Esophagus squamous epithelium (tissue), 4 donors: ENCODE data around the gene CADM1.

Source experiments
- POLR2A ChIP-seq, 4 donors: fragments of 450-650 bp; IDR thresholded peaks; one replicate each; pipeline ENCODE4 v1.6.1; 2017; ENCODE audit warnings: antibody characterized with exemption in 4 of 4, mild to moderate bottlenecking in 4 of 4, moderate library complexity in 3 of 4
- TF ChIP-seq, protein P1 (sequence below), 6 experiments: fragments of 450-650 bp in 4 of 6; fragments of 200-600 bp in 2 of 6; sonication (generic) in 2 of 6; IDR thresholded peaks; one replicate each; pipeline ENCODE4 v1.5.1; 2016 to 2019; ENCODE audit warnings: antibody characterized with exemption in 6 of 6, mild to moderate bottlenecking in 4 of 6, moderate library complexity in 4 of 6

DNA sequence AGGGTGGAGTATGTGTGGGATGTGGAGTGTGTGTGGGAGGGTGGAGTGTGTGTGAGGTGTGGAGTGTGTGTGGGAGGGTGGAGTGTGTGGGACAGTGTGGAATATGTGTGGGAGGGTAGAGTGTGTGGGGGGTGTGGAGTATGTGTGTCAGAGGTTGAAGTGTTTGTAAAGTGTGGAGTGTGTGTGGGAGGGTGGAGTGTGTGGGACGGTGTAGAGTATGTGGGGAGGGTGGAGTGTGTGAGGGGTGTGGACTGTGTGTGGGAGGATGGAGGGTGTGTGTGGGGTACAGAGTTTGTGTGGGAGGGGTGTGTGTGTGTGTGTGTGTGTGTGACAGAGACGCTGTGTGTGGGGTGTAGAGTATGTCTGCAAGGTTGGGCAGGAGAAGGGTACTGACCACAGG lies 355.5 kb downstream of the CADM1 start:
- TF ChIP-seq, protein P1, sequence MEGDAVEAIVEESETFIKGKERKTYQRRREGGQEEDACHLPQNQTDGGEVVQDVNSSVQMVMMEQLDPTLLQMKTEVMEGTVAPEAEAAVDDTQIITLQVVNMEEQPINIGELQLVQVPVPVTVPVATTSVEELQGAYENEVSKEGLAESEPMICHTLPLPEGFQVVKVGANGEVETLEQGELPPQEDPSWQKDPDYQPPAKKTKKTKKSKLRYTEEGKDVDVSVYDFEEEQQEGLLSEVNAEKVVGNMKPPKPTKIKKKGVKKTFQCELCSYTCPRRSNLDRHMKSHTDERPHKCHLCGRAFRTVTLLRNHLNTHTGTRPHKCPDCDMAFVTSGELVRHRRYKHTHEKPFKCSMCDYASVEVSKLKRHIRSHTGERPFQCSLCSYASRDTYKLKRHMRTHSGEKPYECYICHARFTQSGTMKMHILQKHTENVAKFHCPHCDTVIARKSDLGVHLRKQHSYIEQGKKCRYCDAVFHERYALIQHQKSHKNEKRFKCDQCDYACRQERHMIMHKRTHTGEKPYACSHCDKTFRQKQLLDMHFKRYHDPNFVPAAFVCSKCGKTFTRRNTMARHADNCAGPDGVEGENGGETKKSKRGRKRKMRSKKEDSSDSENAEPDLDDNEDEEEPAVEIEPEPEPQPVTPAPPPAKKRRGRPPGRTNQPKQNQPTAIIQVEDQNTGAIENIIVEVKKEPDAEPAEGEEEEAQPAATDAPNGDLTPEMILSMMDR (IDR thresholded peaks at IDR 0.05), result no peak
- no peak for TF ChIP-seq POLR2A (IDR thresholded peaks at IDR 0.05)
